GM12875 (cell line): ENCODE data around the gene FOXP1.

Experiments
- H3K4me3 ChIP-seq: one replicate; pipeline ENCODE4 v1.5.1; 2011; ENCODE audit warnings: low read depth, low read length, control low read depth
- CTCF ChIP-seq: IDR thresholded peaks from 2 replicates; pipeline ENCODE4 v1.5.1; 2011; ENCODE audit warnings: low read depth, mild to moderate bottlenecking, control low read depth, inconsistent platforms, low read length, moderate library complexity, borderline replicate concordance; ENCODE audit not compliant: insufficient read depth

FOXP1 gene

GRCh38 chr3:71047616-71048531 is 535.7 kb downstream of the FOXP1 start:
- no peak overlapping the region for H3K4me3 ChIP-seq
- TF ChIP-seq CTCF, result no peak

GRCh38 chr3:71046791-71047190 is 536.7 kb downstream of the FOXP1 start:
- TF ChIP-seq CTCF, result no peak
- H3K4me3 ChIP-seq, result no peak overlapping the region

GRCh38 chr3:71045917-71046282 is 537.6 kb downstream of the FOXP1 start:
- H3K4me3 ChIP-seq, result no peak overlapping the region
- no peak for TF ChIP-seq CTCF

- TF ChIP-seq CTCF, result no peak
- H3K4me3 ChIP-seq, result no peak overlapping the region
Measured at GRCh38 chr3:71045212-71045916, 538.2 kb downstream of the FOXP1 start.

- no peak overlapping the region for H3K4me3 ChIP-seq
- TF ChIP-seq CTCF, result no peak
Measured at GRCh38 chr3:71042759-71043158, 540.8 kb downstream of the FOXP1 start.

GRCh38 chr3:71041371-71041770 is 542.2 kb downstream of the FOXP1 start:
- H3K4me3 ChIP-seq, result no peak overlapping the region
- no peak for TF ChIP-seq CTCF

- no peak overlapping the region for H3K4me3 ChIP-seq
- TF ChIP-seq CTCF, result no peak
Measured at GRCh38 chr3:71039332-71039731, 544.2 kb downstream of the FOXP1 start.
